NCI-H226 (cell line): ENCODE results near the gene GPR132.
A peak's percentile ranks its signal among the peaks of the same experiment; 100 is the strongest.
"Not testable (repeated sequence)": the region's sequence is repeated elsewhere in the genome, so short reads cannot be mapped to it uniquely, and the experiment has no call there.

Experiments
- DNase-seq: peaks from one replicate; pipeline ENCODE4 v3.0.0-alpha.2; 2015

The GPR132 gene

GRCh38 chr14:105034315-105035039 lies 30.8 kb downstream of the GPR132 start:
- DNase-seq, result no peak

GRCh38 chr14:105033412-105033900 lies 31.8 kb downstream of the GPR132 start:
- DNase-seq, result not testable (repeated sequence)

- DNase-seq, result not testable (repeated sequence)
Observed at GRCh38 chr14:105032451-105032901, 32.8 kb downstream of the GPR132 start.

- DNase-seq, result no peak
Observed at GRCh38 chr14:105030836-105031396, 34.3 kb downstream of the GPR132 start.

- no peak for DNase-seq
Observed at GRCh38 chr14:105030194-105030593, 35.0 kb downstream of the GPR132 start.

- no peak for DNase-seq
Observed at GRCh38 chr14:105029402-105029801, 35.8 kb downstream of the GPR132 start.

- no peak for DNase-seq
Observed at GRCh38 chr14:105028251-105028927, 36.8 kb downstream of the GPR132 start.

- DNase-seq, result not testable (repeated sequence)
Observed at GRCh38 chr14:105027718-105028117, 37.5 kb downstream of the GPR132 start.

GRCh38 chr14:105026802-105027563 lies 38.2 kb downstream of the GPR132 start:
- DNase-seq, result peak; percentile 24

GRCh38 chr14:105026033-105026785 lies 39.0 kb downstream of the GPR132 start:
- DNase-seq, result peak; percentile 56

GRCh38 chr14:105025429-105025828 lies 39.8 kb downstream of the GPR132 start:
- no peak for DNase-seq

- peak; percentile 71 for DNase-seq
Observed at GRCh38 chr14:105023791-105024480, 41.3 kb downstream of the GPR132 start.

- DNase-seq, result peak; percentile 70
Observed at GRCh38 chr14:105023144-105023543, 42.1 kb downstream of the GPR132 start.

- DNase-seq, result peak; percentile 37
Observed at GRCh38 chr14:105022276-105022670, 43.0 kb downstream of the GPR132 start.

GRCh38 chr14:105021656-105022275 lies 43.5 kb downstream of the GPR132 start:
- peak; percentile 26 for DNase-seq

GRCh38 chr14:105020815-105021655 lies 44.2 kb downstream of the GPR132 start, which contains the start of gene CDCA4:
CDCA4 (minus strand) TSS chr14:105021083; CDS start chr14:105011929, 9,154 bp downstream.
- DNase-seq, result peak; percentile 91

GRCh38 chr14:105019861-105020814 lies 45.1 kb downstream of the GPR132 start:
- DNase-seq, result no peak

- DNase-seq, result no peak
Observed at GRCh38 chr14:105018414-105018813, 46.8 kb downstream of the GPR132 start.

- DNase-seq, result no peak
Observed at GRCh38 chr14:105015905-105016304, 49.3 kb downstream of the GPR132 start.
